Measurements from ENCODE around the gene UQCC2.

UQCC2 gene

GRCh38 chr6:33692078-33692759, 19.3 kb downstream of the UQCC2 start:
- H3K4me3 ChIP-seq (ENCODE audit: low read length), result no peak overlapping the region
- H3K9me3 ChIP-seq (replicated peaks; ENCODE audit: low read length), result no peaks in the 10 kb centered on the region
- peaks cover 80% of the 10 kb centered on the region for H3K36me3 ChIP-seq (ENCODE audit: insufficient read depth, low read length)
- H3K4me2 ChIP-seq (ENCODE audit: low read length), result no peak overlapping the region
- H3K27me3 ChIP-seq (ENCODE audit: control insufficient read depth, insufficient read depth, low read length), result no peaks in the 10 kb centered on the region
- H3K4me1 ChIP-seq (ENCODE audit: control insufficient read depth, insufficient read depth, low read length), result peaks cover 58% of the 10 kb centered on the region
- H3K9ac ChIP-seq (ENCODE audit: low read depth, low read length), result no peak overlapping the region

DNA sequence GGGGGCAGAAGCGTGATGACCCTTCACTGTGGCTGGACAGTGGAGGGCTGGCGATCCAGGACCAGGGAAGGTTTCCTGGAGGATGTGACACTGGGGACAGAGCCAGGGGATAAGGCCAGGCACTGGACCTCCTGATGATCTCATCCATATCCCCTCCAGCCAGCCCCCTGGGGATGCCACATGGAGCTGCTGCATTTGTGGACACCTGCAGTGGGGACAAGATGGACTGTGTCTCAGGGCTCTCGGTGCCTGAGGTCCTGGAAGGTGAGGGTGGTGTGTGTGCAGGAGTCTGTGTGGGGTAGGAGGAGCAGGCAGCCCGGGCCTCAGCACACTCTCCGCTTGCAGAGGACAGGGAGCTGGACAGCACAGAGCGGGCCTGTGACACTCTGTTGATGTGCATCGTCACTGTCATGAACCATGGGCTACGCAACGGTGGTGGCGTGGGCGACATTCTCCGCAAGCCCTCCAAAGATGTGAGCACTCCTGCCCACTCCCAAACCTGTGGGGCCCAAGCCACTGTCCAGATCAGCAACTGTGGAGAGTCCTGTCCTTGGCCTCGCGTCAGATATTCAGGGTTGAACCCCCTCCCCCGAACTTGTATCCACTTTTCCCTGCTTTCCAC, 19.9 kb downstream of the UQCC2 start:
- no peaks in the 10 kb centered on the region for H3K27me3 ChIP-seq (ENCODE audit: control insufficient read depth, insufficient read depth, low read length)
- H3K36me3 ChIP-seq (ENCODE audit: insufficient read depth, low read length), result peaks cover 82% of the 10 kb centered on the region
- H3K4me3 ChIP-seq (ENCODE audit: low read length), result no peak overlapping the region
- peaks cover 51% of the 10 kb centered on the region for H3K4me1 ChIP-seq (ENCODE audit: control insufficient read depth, insufficient read depth, low read length)
- no peak overlapping the region for H3K9ac ChIP-seq (ENCODE audit: low read depth, low read length)
- no peak overlapping the region for H3K4me2 ChIP-seq (ENCODE audit: low read length)
- no peaks in the 10 kb centered on the region for H3K9me3 ChIP-seq (replicated peaks; ENCODE audit: low read length)

- H3K36me3 ChIP-seq (ENCODE audit: insufficient read depth, low read length), result peaks cover 82% of the 10 kb centered on the region
- peaks cover 43% of the 10 kb centered on the region for H3K4me1 ChIP-seq (ENCODE audit: control insufficient read depth, insufficient read depth, low read length)
Observed at GRCh38 chr6:33690766-33691165, 20.7 kb downstream of the UQCC2 start.

GRCh38 chr6:33689879-33690278, 21.6 kb downstream of the UQCC2 start:
- H3K36me3 ChIP-seq (ENCODE audit: insufficient read depth, low read length), result peaks cover 82% of the 10 kb centered on the region
- no peaks in the 10 kb centered on the region for H3K27me3 ChIP-seq (ENCODE audit: control insufficient read depth, insufficient read depth, low read length)
- no peak overlapping the region for H3K9ac ChIP-seq (ENCODE audit: low read depth, low read length)
- no peak overlapping the region for H3K4me2 ChIP-seq (ENCODE audit: low read length)
- H3K4me3 ChIP-seq (ENCODE audit: low read length), result no peak overlapping the region
- H3K4me1 ChIP-seq (ENCODE audit: control insufficient read depth, insufficient read depth, low read length), result peaks cover 34% of the 10 kb centered on the region
- H3K9me3 ChIP-seq (replicated peaks; ENCODE audit: low read length), result no peaks in the 10 kb centered on the region

More at GRCh38 chr6:33690766-33691165, 20.7 kb downstream of the UQCC2 start:
- Histone ChIP-seq H3K27me3 (ENCODE audit: control insufficient read depth, insufficient read depth, low read length) (no peaks in the 10 kb centered on the region), H3K4me2 (ENCODE audit: low read length) (no peak overlapping the region), H3K9me3 (replicated peaks; ENCODE audit: low read length) (no peaks in the 10 kb centered on the region), H3K4me3 (ENCODE audit: low read length) (no peak overlapping the region), H3K9ac (ENCODE audit: low read depth, low read length) (no peak overlapping the region)

DNA sequence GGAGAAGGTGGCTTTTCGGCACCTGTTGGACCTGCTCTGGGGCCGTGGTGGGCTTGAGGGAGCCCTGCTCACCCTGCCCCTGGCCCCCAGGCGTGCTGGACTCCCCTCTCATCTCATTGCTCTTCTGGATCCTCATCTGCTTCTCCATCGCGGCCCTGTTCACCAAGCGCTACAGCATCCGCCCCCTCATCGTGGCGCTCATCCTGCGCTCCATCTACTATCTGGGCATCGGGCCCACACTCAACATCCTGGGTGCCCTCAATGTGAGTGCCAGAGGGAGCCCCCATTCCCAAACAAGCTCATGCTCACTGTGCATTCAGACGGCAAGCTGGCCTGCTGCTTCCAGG, 22.4 kb downstream of the UQCC2 start:
- Histone ChIP-seq H3K4me2 (ENCODE audit: low read length) (no peak overlapping the region), H3K9me3 (replicated peaks; ENCODE audit: low read length) (no peaks in the 10 kb centered on the region), H3K4me1 (ENCODE audit: control insufficient read depth, insufficient read depth, low read length) (peaks cover 27% of the 10 kb centered on the region), H3K4me3 (ENCODE audit: low read length) (no peak overlapping the region), H3K9ac (ENCODE audit: low read depth, low read length) (no peak overlapping the region), H3K27me3 (ENCODE audit: control insufficient read depth, insufficient read depth, low read length) (no peaks in the 10 kb centered on the region), H3K36me3 (ENCODE audit: insufficient read depth, low read length) (peaks cover 88% of the 10 kb centered on the region)

GRCh38 chr6:33688451-33689147, 22.9 kb downstream of the UQCC2 start:
- no peaks in the 10 kb centered on the region for H3K9me3 ChIP-seq (replicated peaks; ENCODE audit: low read length)
- H3K4me1 ChIP-seq (ENCODE audit: control insufficient read depth, insufficient read depth, low read length), result peaks cover 23% of the 10 kb centered on the region
- H3K36me3 ChIP-seq (ENCODE audit: insufficient read depth, low read length), result peaks cover 88% of the 10 kb centered on the region
- no peaks in the 10 kb centered on the region for H3K27me3 ChIP-seq (ENCODE audit: control insufficient read depth, insufficient read depth, low read length)
- H3K9ac ChIP-seq (ENCODE audit: low read depth, low read length), result no peak overlapping the region
- H3K4me2 ChIP-seq (ENCODE audit: low read length), result no peak overlapping the region
- no peak overlapping the region for H3K4me3 ChIP-seq (ENCODE audit: low read length)

GRCh38 chr6:33688006-33688405, 23.5 kb downstream of the UQCC2 start:
- Histone ChIP-seq H3K9me3 (replicated peaks; ENCODE audit: low read length) (no peaks in the 10 kb centered on the region), H3K27me3 (ENCODE audit: control insufficient read depth, insufficient read depth, low read length) (no peaks in the 10 kb centered on the region), H3K9ac (ENCODE audit: low read depth, low read length) (no peak overlapping the region), H3K4me2 (ENCODE audit: low read length) (no peak overlapping the region), H3K36me3 (ENCODE audit: insufficient read depth, low read length) (peaks cover 88% of the 10 kb centered on the region), H3K4me1 (ENCODE audit: control insufficient read depth, insufficient read depth, low read length) (peaks cover 23% of the 10 kb centered on the region), H3K4me3 (ENCODE audit: low read length) (no peak overlapping the region)

GRCh38 chr6:33686981-33687975, 24.2 kb downstream of the UQCC2 start:
- Histone ChIP-seq H3K9me3 (replicated peaks; ENCODE audit: low read length) (no peaks in the 10 kb centered on the region), H3K4me1 (ENCODE audit: control insufficient read depth, insufficient read depth, low read length) (peaks cover 18% of the 10 kb centered on the region), H3K4me3 (ENCODE audit: low read length) (no peak overlapping the region), H3K27me3 (ENCODE audit: control insufficient read depth, insufficient read depth, low read length) (no peaks in the 10 kb centered on the region), H3K9ac (ENCODE audit: low read depth, low read length) (no peak overlapping the region), H3K36me3 (ENCODE audit: insufficient read depth, low read length) (peaks cover 89% of the 10 kb centered on the region), H3K4me2 (ENCODE audit: low read length) (no peak overlapping the region)

DNA sequence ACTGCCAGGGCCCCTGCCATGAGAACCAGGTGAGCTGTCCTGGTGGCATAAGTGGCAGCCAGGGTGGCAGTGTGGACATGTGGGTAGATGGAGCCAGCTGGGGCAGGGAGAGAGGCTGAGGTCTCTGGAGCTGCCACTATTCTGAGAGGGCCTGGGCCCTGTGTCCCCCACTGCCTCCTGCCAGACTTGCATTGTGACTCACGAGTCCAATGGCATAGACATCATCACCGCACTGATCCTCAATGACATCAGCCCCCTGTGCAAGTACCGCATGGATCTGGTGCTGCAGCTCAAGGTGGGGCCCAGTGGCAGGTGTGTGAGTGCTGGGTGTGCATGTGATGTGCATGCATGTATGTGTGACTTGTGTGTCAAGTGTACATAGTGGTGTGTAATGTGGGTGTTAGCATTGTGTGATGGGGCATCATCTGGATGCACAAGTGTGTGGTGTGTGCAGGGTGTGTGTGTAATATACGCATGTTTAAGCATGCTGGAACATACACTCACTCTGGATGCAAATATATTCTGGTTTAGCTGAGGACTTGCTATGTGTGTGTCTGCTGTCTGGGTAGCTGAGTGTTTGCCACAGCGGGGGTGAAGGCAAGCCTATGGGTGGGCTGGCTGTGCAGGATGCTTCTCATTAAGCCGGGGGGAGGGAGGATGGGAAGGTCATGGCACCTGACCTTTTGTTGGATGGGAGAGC, 25.1 kb downstream of the UQCC2 start:
- Histone ChIP-seq H3K4me1 (ENCODE audit: control insufficient read depth, insufficient read depth, low read length) (peaks cover 10% of the 10 kb centered on the region), H3K4me3 (ENCODE audit: low read length) (no peak overlapping the region), H3K27me3 (ENCODE audit: control insufficient read depth, insufficient read depth, low read length) (no peaks in the 10 kb centered on the region), H3K9me3 (replicated peaks; ENCODE audit: low read length) (no peaks in the 10 kb centered on the region), H3K9ac (ENCODE audit: low read depth, low read length) (no peak overlapping the region), H3K36me3 (ENCODE audit: insufficient read depth, low read length) (peaks cover 85% of the 10 kb centered on the region), H3K4me2 (ENCODE audit: low read length) (no peak overlapping the region)

- Histone ChIP-seq H3K9me3 (replicated peaks; ENCODE audit: low read length) (no peaks in the 10 kb centered on the region), H3K36me3 (ENCODE audit: insufficient read depth, low read length) (peaks cover 82% of the 10 kb centered on the region), H3K4me1 (ENCODE audit: control insufficient read depth, insufficient read depth, low read length) (peaks cover 10% of the 10 kb centered on the region), H3K4me3 (ENCODE audit: low read length) (no peak overlapping the region), H3K9ac (ENCODE audit: low read depth, low read length) (no peak overlapping the region), H3K27me3 (ENCODE audit: control insufficient read depth, insufficient read depth, low read length) (no peaks in the 10 kb centered on the region), H3K4me2 (ENCODE audit: low read length) (no peak overlapping the region)
Observed at GRCh38 chr6:33685411-33686224, 25.9 kb downstream of the UQCC2 start.

Data from skeletal muscle satellite cell (primary cell).